Panc1 (cell line): ENCODE results near the gene SMC4.

Experiments used
- CTCF ChIP-seq: fragments of 450-650 bp; IDR thresholded peaks from 2 replicates; pipeline ENCODE4 v1.5.1; 2017; ENCODE audit warnings: mild to moderate bottlenecking
- POLR2AphosphoS5 ChIP-seq: IDR thresholded peaks from 2 replicates; pipeline ENCODE4 v1.6.1; 2012; ENCODE audit warnings: mild to moderate bottlenecking, low read depth, low read length, moderate library complexity
- REST ChIP-seq, 2 experiments: IDR thresholded peaks; 2 replicates each; pipeline ENCODE4 v1.6.1; 2011 to 2012; ENCODE audit warnings: low read depth in 2 of 2, control low read depth in 1 of 2, low read length in 1 of 2, mild to moderate bottlenecking in 1 of 2, moderate library complexity in 1 of 2; ENCODE audit not compliant: insufficient read depth in 1 of 2
- TCF7L2 ChIP-seq: IDR thresholded peaks from 2 replicates; pipeline ENCODE4 v1.6.1; 2011; ENCODE audit warnings: mild to moderate bottlenecking, low read depth, low read length, inconsistent platforms

GRCh38 chr3:160449636-160450598 lies 50.5 kb downstream of the SMC4 start, which contains the start of gene TRIM59:
- no peak for TF ChIP-seq CTCF
- TF ChIP-seq POLR2AphosphoS5, result peak; percentile 93
- TF ChIP-seq TCF7L2, result no peak
- TF ChIP-seq REST (IDR thresholded peaks at IDR 0.05; ENCODE audit: insufficient read depth in 1 of 2, low read depth in 2 of 2, low read length in 1 of 2), result no peak
